Stimulated activated CD4-positive, alpha-beta T cell treated with anti-CD3 and anti-CD28 coated beads, Interleukin-15, amount 100 ng/mL, for 1 hour (primary cell): ENCODE measurements around the gene PSEN1.

Source experiments
- DNase-seq, 2 donors: peaks; one replicate each; pipeline ENCODE4 v3.0.0-alpha.2; 2020; ENCODE audit warnings: low read depth in 1 of 2, low spot score in 1 of 2

The PSEN1 gene

DNA sequence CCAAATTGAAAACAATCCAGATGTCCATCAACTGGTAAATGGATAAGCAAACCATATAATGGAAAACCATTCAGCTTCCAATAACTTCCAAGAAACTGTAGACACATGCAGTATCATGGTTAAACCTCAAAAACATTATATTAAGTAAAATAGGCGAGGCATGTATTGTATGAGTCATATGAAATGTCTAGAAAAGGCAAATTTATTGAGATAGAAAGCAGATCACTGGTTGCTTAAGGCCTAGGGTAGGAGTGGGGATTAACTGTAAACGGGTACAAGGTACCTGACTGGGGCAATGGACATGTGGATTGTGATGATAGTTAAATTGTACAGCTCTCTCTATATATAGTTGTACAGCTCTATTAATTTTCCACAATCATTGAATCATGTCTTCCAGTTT lies 79.7 kb downstream of the PSEN1 start:
- DNase-seq, result no peak

DNA sequence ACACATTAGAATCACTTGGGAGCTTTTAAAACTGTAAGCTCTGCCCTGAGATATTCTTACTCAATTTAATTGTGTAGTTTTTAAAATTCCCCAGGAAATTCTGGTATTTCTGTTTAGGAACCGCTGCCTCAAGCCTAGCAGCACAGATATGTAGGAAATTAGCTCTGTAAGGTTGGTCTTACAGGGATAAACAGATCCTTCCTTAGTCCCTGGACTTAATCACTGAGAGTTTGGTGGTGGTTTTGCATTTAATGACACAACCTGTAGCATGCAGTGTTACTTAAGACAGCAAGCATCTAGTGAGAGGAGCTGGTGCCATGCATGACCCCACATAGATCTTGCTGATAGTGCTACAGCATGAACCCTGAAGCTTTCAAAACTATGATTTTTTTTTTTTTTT lies 81.1 kb downstream of the PSEN1 start:
- no peak for DNase-seq

DNA sequence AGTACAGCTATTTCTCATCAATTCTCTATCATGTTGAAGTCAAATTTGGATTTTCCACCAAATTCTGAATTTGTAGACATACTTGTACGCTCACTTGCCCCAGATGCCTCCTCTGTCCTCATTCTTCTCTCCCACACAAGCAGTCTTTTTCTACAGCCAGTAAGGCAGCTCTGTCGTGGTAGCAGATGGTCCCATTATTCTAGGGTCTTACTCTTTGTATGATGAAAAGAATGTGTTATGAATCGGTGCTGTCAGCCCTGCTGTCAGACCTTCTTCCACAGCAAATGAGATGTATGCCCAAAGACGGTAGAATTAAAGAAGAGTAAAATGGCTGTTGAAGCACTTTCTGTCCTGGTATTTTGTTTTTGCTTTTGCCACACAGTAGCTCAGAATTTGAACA lies 83.8 kb downstream of the PSEN1 start:
- DNase-seq, result no peak

DNA sequence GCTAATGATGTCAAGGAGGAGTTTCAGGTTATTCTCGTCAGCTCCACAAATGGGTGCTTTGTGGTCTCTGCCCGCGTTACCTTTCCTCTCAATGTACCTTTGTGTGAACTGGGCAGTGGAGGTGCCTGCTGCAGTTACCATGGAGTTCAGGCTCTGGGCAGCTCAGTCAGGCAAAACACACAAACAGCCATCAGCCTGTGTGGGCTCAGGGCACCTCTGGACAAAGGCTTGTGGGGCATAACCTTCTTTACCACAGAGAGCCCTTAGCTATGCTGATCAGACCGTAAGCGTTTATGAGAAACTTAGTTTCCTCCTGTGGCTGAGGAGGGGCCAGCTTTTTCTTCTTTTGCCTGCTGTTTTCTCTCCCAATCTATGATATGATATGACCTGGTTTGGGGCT lies 84.3 kb downstream of the PSEN1 start:
- no peak for DNase-seq

DNA sequence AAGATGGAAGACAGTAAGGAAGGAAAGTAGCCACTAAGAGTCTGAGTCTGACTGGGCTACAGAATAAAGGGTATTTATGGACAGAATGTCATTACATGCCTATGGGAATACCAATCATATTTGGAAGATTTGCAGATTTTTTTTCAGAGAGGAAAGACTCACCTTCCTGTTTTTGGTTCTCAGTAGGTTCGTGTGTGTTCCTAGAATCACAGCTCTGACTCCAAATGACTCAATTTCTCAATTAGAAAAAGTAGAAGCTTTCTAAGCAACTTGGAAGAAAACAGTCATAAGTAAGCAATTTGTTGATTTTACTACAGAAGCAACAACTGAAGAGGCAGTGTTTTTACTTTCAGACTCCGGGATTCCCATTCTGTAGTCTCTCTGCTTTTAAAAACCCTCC lies 85.6 kb downstream of the PSEN1 start:
- no peak for DNase-seq

DNA sequence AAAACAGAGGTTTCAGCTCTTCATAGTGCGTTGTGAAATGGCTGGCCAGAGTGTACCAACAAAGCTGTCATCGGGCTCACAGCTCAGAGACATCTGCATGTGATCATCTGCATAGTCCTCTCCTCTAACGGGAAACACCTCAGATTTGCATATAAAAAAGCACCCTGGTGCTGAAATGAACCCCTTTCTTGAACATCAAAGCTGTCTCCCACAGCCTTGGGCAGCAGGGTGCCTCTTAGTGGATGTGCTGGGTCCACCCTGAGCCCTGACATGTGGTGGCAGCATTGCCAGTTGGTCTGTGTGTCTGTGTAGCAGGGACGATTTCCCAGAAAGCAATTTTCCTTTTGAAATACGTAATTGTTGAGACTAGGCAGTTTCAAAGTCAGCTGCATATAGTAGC lies 86.7 kb downstream of the PSEN1 start:
- DNase-seq, result no peak

GRCh38 chr14:73225496-73225895 lies 89.2 kb downstream of the PSEN1 start:
- no peak for DNase-seq

- no peak for DNase-seq
These were observed 91.8 kb downstream of the PSEN1 start for GRCh38 chr14:73227812-73228781.

DNA sequence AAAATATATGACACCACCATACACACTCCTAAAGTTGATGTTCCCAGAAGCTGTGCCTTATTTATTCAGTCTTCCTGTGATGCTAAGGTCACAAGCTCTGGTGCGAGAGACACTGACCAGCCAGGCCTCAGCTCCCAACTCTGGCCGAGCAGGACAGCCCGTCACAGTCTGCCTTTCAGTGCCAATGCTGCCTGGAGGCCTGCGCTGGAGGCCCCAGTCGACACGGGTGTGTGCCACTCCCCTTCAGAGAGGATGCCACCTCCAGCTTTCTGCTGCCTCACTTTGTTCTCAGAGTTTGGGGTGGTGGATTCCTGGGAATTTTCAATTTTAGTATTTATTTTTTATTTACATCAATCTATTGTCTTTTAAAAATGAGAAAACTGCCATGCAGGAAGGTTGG lies 93.7 kb downstream of the PSEN1 start:
- DNase-seq, result no peak

DNA sequence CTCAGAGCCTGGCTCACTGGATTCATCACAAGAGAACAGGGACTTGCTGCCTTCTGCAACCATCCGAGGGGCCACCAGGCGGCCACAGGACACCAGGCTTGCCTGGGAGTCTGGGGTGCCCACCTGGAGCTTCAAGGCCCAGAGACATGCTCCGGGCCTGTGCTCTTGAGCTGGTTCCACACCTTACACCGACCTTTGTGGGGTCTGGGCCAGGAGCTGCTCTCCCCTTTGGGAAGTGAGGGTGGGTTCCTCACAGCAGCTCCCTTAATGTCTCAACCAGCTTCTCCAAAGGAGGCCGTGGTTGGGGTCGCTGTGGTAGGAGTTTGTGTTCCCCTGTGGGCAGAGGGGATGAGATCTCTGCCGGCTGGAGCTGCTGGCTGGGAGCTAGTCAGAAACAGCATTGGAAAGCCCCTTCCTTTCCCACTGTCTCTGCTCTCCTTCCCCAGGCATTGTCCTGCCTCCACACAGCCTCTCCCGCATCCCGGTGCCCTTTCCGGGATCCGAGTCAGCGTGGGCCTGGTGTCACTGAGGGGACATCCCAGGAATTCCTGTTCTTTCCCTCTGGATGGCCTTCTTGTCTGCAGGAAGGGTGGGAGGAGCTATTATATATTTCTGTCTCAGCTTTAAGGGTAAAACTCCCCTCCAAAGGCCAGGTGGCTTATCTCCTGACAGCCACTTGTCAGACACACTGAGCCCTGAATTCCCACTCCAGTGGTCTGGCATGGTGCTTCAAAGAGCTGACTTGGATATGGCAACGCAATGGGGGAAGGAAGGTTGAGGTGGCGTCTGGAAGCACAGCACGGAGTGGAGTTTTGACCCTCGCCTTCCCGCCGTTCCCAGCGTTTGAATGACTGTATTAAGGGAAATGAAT lies 95.9 kb downstream of the PSEN1 start:
- DNase-seq, result no peak

DNA sequence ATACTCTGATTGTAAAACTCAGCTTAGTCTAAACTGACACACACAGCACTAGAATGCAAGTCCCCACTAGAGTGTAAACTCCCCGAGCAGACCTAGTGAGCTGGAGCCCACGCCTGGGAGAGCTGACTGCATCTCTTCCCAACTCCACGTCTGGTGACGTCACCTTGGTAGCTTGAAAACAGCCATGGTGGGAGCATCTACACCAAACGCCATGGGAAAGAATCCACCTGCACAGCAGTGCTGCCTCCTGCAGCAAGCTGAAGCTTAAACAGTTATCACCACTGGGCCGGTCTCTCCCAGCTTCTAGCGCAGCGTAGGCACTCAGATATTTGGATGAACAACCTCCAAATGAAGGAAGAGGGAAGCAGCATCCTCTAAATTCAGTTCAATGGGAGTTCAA lies 96.7 kb downstream of the PSEN1 start:
- DNase-seq, result no peak

GRCh38 chr14:73233564-73233963 lies 97.3 kb downstream of the PSEN1 start:
- no peak for DNase-seq

- no peak for DNase-seq
These were observed 97.7 kb downstream of the PSEN1 start for GRCh38 chr14:73234029-73234428.

- DNase-seq, result no peak
These were observed 98.5 kb downstream of the PSEN1 start for GRCh38 chr14:73234586-73235394.

DNA sequence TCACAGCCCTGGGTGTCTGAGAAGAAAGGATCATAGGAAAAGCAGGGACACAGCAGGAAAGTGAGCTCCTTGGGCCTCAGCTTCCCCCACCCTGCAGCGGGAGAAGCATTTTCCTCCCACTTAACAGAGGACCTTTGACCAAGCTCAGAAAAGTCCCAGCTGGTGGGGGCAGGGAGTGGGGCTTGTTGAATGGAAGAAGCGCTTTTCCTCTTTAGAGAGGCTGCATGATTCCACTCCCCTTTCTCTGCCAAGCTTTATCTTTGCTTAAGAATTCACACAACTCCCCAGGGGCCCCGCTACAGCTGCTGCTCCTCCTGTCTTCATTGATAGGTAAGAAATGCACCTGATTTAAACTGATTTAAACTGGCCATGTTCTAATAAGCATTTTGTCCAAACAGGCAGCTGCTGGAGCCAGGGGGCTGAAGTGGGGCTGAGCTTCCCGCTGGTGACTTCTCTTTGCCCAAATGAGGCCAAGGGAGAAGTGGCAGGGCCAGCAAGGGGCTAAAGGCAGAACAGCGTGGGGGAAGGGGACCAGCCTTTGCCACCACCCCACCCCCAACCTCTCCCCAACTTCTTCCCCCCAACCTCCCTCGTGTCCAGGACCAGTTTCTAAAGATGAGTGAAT lies 99.3 kb downstream of the PSEN1 start:
- DNase-seq, result no peak

- DNase-seq, result no peak
These were observed 99.8 kb downstream of the PSEN1 start for GRCh38 chr14:73236157-73236556.

DNA sequence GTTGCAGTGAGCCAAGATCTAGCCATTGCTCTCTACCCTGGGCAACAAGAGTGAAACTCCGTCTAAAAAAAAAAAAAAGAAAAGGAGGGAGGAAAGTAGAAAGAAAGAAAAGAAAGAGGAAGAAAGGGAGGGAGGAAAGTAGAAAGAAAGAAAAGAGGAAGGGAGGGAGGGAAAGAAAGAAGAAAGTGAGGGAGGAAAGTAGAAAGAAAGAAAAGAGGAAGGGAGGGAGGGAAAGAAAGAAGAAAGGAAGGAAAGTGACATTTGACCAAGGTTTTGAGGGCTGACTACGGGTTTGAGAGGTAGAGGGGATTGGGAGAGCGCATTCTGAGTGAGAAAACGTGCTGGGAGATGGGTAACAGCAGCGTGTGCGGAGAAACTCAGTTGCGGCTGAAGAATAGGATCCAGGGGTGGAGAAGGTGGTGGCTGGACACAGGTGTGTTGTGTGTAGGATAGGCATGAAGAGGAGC lies 100.5 kb downstream of the PSEN1 start:
- DNase-seq, result no peak

GRCh38 chr14:73237219-73237785 lies 101.0 kb downstream of the PSEN1 start, which contains the start of gene PAPLN:
Gene PAPLN (plus strand): TSS chr14:73237506. CDS start chr14:73239779, 2,273 bp downstream.
- DNase-seq, result no peak

- DNase-seq, result no peak
These were observed 101.6 kb downstream of the PSEN1 start for GRCh38 chr14:73237786-73238423.

- no peak for DNase-seq
These were observed 102.1 kb downstream of the PSEN1 start for GRCh38 chr14:73238424-73238852.
